NCI-H460 (cell line): ENCODE results near the gene PRR14. TPM values are rescaled to one million over a fixed set of nuclear protein-coding genes. Genes with fewer than 3 reads are reported as not detected.

Experiments used
- small RNA-seq, 2 experiments: library from RNA; depleted of rRNA; stranded (forward); fragments of <200 nt; gene quantifications; one replicate each; pipeline ENCODE3, GENCODE V24; 2014
- total RNA-seq: library from RNA; depleted of rRNA; stranded (reverse); fragments of >200 nt; shearing (Covaris generic); gene quantifications from 2 replicates; pipeline ENCODE4 v1.2.3, GENCODE V29; 2014; rRNA removed

The PRR14 gene
- total RNA-seq, 1 experiment from 2014 or later: 15.7 TPM

Small RNA genes lying within 50 kb of the gene (small RNA-seq; reads per million reads assigned to genes)
- 0 reads per million in 2 experiments for gene AC093249.1
- gene RNU6-1043P: 0 reads per million in 2 experiments
- 0 reads per million in 2 experiments for gene RNU6-416P

Other genes starting within 250 kb of the PRR14 start
- gene ZNF771, start 243.4 kb upstream of the PRR14 start, total RNA-seq: 6.2 and 6.4 TPM in 2 replicates
- 29.9 and 35.9 TPM in 2 replicates for gene DCTPP1, start 220.9 kb upstream of the PRR14 start, total RNA-seq
- 22.2 and 25.5 TPM in 2 replicates for gene SEPHS2, start 205.1 kb upstream of the PRR14 start, total RNA-seq
- gene ITGAL, start 178.2 kb upstream of the PRR14 start, total RNA-seq: not detected in 2 replicates
- gene ZNF768, start 124.4 kb upstream of the PRR14 start, total RNA-seq: 37.7 and 39.0 TPM in 2 replicates
- 6.2 and 6.6 TPM in 2 replicates for gene ZNF747, start 116.1 kb upstream of the PRR14 start, total RNA-seq
- 7.7 and 8.5 TPM in 2 replicates for gene ZNF764, start 92.6 kb upstream of the PRR14 start, total RNA-seq
- 5.8 and 7.7 TPM in 2 replicates for gene ZNF688, start 79.2 kb upstream of the PRR14 start, total RNA-seq
- gene ZNF785, start 65.3 kb upstream of the PRR14 start, total RNA-seq: 0.14 and 0.45 TPM in 2 replicates
- 8.2 and 10.0 TPM in 2 replicates for gene ZNF689, start 40.6 kb upstream of the PRR14 start, total RNA-seq
- gene FBRS, start 7.5 kb downstream of the PRR14 start, total RNA-seq: 26.0 and 29.3 TPM in 2 replicates
- 5.5 and 10.0 TPM in 2 replicates for gene SRCAP, start 48.2 kb downstream of the PRR14 start, total RNA-seq
- 14.3 and 16.6 TPM in 2 replicates for gene PHKG2, start 97.5 kb downstream of the PRR14 start, total RNA-seq
- 2.2 and 4.6 TPM in 2 replicates for gene CFAP119, start 111.1 kb downstream of the PRR14 start, total RNA-seq
- gene RNF40, start 111.4 kb downstream of the PRR14 start, total RNA-seq: 86.3 and 87.1 TPM in 2 replicates
- gene ZNF629, start 136.2 kb downstream of the PRR14 start, total RNA-seq: 10.9 and 11.1 TPM in 2 replicates
- gene BCL7C, start 243.1 kb downstream of the PRR14 start, total RNA-seq: 34.1 and 45.1 TPM in 2 replicates
- 0.59 and 0.92 TPM in 2 replicates for gene CTF1, start 245.7 kb downstream of the PRR14 start, total RNA-seq